VCaP (cell line): ENCODE results near the gene NDUFA8.

Experiments used
- H3K27ac ChIP-seq: fragments of 450-650 bp; 2 replicates; pipeline ENCODE4 v1.5.1; 2017
- CTCF ChIP-seq: fragments of 450-650 bp; conservative IDR thresholded peaks from 2 replicates; pipeline ENCODE4 v1.5.1; 2017; ENCODE audit warnings: mild to moderate bottlenecking, moderate library complexity

The NDUFA8 gene

GRCh38 chr9:122168356-122168755 lies 8.8 kb upstream of the NDUFA8 start:
- no peak for TF ChIP-seq CTCF
- no peak overlapping the region for H3K27ac ChIP-seq

GRCh38 chr9:122164286-122164685 lies 4.7 kb upstream of the NDUFA8 start:
- no peak for TF ChIP-seq CTCF
- H3K27ac ChIP-seq = no peak overlapping the region

GRCh38 chr9:122162415-122162814 lies 2.8 kb upstream of the NDUFA8 start:
- H3K27ac ChIP-seq = no peak overlapping the region
- TF ChIP-seq CTCF = no peak

GRCh38 chr9:122159925-122160246 lies 307 bp upstream of the NDUFA8 start:
- peak overlapping the region; percentile 85; the same call in 1 of the 2 replicates for H3K27ac ChIP-seq
- no peak for TF ChIP-seq CTCF

- no peak overlapping the region for H3K27ac ChIP-seq
- peak; percentile 70 for TF ChIP-seq CTCF
Observed at GRCh38 chr9:122158202-122158601, 1.4 kb downstream of the NDUFA8 start.

GRCh38 chr9:122155796-122156195 lies 3.8 kb downstream of the NDUFA8 start:
- TF ChIP-seq CTCF = no peak
- H3K27ac ChIP-seq = no peak overlapping the region

- no peak overlapping the region for H3K27ac ChIP-seq
- TF ChIP-seq CTCF = no peak
Observed at GRCh38 chr9:122151267-122151828, 8.2 kb downstream of the NDUFA8 start.

- TF ChIP-seq CTCF = no peak
- H3K27ac ChIP-seq = no peak overlapping the region
Observed at GRCh38 chr9:122145592-122145863, 14.1 kb downstream of the NDUFA8 start.
